DMS 273 (cell line): Measurements from ENCODE around the gene DIP2C.
"Not testable (repeated sequence)": the region's sequence is repeated elsewhere in the genome, so short reads cannot be mapped to it uniquely, and the experiment has no call there.

Source experiments
- DNase-seq: peaks from one replicate; lab custom pipeline; 2025; ENCODE audit not compliant: unreplicated experiment; lab: John Stamatoyannopoulos, UW

DIP2C gene

DNA sequence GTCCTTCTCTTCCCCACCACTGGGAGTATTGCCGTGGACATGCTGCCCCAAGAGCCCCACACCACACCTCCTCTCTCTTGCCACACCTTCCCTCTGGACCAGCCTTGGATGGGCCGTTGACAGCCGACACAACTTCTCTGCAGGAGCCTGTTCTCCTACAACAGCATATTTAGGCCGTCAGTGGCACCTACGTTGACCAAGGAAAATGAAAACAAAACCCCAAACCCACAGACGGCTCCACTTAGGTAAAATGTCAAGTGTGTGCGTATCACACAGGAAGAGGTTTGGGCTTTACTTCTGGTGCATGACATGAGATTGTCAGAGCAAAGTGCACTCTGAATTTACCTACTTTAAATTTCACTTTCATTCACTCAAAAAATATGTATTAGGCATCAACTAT is 307.7 kb downstream of the DIP2C start:
- no peak for DNase-seq

DNA sequence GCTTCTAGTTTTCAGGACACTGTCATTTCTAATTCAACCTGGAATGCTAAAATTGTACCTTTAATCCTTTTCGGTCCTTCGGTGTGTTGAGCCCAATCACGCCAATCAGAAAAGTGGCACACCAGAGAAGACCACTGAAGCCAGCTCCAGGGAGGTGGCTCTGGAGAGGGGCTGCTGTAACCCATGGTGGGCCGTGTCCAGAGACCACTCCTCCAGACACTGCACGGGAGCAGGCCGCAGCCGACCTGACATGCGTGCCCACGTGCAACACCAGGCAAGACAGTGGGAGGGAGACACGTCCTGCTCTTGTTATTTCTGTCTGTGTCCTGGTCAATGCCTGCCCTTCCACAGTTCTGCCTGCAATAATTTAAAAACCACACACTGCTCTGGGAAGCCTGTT is 308.1 kb downstream of the DIP2C start:
- DNase-seq: no peak

DNA sequence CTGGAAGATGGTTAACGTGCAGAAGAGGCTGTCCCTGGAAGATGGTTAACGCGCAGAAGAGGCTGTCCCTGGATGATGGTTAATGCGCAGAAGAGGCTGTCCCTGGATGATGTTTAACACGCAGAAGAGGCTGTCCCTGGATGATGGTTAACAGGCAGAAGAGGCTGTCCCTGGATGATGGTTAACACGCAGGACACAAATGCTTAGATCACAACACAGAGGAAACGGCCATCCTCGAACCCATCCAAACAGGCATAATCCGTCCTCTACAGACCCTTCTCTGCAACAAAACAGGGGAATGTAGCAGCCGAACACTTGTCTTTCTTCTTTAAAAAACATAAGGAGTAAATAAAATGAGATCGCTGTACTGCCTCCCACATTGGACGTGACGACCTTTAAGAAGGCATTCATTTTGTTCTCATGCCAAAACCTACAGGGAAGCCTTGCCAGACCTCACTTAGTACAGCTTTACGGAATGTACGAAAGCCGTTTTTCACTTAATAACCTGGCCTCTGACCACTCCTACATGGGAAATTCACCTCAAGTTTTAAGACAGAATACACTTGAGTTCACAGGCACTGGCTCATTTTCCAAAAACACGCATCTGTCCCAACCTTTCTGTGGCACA is 309.0 kb downstream of the DIP2C start:
- no peak for DNase-seq

DNA sequence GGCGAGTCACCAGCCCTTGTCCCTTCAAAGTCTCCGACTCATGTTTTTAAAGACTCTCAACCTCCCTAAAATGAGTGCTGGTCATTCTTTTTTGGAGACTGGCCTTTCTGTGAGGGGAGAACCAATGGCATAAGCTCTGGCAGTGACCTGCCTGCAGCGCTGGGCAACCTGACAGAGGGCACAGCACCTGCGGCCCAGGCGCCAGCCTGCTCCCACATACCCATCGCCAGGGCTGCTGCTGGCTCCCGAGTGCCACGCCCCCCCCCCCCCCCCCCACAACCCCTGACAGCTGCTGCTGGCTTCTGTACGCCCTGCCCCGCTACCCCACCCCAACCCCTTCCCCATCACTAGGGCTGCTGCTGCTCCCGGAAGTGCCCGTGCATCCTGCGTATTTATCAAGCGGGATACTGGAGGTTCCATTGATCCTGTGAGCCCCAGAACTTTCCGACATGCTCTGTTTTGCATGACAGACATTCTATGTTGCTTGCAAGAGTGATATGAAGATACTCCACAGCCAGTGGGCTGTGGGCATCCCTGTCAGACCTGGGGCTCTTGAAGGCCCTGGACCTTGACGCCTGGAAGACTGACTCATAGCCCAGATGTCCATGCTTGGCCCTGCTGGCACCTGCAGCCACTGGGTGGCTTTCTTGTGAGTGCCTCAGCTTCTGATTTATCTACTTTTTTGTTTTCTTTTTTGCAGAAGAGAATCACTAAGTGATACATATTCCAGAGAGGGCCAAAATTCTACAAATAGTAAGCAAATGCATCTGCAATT is 310.4 kb downstream of the DIP2C start:
- DNase-seq: no peak

DNA sequence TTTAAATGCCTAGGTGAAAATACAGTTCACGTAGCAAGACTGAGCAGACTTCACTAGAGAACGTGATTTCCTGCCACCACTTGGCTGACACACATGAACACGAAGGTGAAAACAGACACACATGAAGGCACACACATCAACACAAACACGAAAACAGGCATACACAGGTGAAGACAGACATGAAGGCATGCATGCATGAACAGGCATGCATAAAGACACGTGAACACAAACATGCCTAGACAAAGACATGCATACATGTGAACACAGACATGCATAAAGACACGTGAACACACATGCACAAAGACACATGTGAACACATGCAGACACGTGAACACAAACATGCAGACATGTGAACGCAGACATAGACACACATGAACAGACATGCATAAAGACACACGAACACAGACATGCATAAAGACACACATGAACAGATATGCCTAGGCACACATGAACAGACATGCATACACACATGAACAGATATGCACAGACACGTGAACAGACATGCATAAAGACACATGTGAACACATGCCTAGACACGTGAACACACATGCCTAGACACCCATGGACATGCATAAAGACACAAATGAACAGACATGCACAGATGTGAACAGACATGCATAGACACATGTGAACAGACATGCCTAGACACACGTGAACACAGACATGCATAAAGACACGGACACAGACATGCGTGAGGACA is 311.1 kb downstream of the DIP2C start:
- no peak for DNase-seq

DNA sequence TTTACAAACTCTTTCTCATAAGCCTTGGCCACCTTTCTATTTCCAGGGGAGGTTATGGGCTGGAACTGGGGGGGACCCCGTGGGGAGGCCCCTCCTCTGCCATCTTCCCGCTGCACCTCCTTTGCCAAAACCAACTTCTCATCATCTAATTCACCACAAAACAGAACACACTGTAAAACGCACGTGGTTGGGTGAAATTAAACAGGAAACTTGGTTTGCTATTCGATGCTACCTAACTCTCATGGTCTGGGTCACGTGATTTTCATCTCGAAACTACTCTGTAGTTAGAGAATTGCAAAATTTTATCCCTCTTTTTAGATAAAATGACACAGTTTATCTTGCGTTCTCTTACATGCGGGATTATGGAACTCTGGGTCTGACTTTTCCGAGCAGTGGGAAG is 312.2 kb downstream of the DIP2C start:
- DNase-seq: no peak

DNA sequence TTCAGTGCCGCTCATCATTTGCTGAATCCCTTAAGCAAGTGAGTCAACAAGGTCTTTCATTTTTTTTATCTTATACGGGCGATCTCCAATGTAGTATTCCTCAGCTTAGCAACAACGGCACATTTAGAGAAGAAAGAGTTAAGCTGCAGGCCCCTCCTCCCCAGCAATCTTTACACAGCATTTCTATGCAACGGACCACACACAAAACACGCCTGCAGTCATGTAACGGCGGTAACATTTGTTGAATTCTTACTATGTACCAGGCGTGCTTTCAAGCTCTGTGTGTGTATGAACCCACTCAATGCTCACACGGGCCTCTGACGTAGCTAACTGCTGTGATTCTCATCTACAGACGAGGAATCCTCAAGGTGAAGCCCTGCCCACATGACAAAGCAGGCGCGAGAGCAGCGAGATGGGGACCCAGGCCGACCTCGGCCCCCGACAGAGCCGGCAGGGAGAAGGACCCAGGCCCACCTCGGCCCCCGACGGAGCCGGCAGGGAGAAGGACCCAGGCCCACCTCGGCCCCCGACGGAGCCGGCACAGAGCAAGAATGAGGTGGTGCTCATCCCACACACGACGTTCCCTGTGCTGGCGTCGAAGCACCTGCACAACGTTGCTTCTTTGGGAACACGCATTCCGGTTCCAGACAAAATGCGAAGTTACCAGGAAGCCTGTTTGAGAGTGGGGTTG is 313.5 kb downstream of the DIP2C start:
- no peak for DNase-seq

DNA sequence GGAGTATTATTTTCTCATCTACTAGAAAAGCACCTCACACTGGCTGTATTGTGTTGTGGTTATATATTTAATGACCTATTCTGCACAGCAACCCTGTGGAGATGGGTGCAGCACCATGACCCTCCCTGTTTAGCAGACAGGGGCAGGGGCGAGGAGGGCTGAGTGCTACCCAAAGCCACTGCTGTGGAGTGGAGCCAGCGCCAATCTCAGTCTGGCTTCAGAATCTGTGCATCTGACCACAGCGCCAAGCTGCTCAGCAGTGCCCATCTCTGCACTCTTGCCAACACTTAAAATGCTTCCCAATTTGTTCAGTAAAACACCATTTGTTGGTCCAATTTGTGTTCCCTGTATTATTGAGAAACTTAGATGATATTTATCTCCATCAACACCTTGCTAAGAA is 315.1 kb downstream of the DIP2C start:
- DNase-seq: no peak

DNA sequence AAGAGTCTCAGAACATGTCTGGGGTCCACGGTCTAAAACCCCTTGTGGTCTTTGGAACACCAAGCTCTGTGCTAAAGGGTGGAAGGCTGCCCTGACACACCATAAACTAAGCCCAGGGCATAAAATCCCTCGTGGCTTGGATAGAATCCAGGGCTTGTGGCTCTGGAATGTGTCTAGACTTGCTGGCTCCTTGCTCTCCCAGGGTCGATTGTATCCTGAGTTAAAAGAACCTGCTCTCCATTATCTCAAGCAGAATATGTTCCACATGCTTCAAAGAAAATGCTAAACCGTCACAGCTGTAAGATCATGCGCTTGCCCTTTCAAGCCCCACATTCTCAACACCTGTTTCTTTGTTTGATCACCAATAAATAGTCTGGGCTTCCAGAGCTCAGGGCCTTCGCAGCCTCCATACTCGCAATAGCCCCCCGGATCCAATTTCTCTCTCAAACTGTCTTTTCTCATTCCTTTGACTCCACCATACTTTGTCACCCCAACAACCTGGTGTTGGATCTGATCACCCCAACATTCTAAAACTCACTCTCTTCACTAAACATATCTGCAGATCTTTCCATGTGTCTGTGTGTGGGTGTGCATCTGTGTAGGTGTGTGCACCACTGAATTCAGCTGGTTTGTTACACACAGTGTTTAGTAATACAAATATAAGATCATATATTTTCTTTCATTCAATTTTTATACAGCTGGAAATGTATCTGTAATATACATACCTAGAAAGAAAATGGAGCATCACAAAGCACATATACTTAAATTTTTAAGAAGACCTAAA is 315.8 kb downstream of the DIP2C start:
- DNase-seq: peak; percentile 30

DNA sequence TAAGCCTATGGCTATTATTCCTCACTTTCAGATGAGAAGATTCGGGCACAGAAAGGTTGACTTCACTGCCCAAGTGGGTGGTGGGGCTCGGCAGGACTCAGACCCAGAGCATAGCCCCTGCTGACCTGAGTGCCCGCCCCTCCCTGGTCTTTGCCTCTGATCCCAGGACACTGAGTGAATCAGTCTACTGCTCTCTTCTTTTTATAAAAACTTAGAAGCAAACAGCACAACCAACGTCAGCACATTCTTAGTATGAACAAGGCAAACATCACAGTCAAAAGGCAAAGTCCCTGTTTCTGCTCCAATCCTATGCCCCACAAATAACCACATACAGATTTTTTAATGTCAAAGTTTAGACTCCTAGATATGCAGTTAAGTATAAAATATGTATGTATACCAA is 316.5 kb downstream of the DIP2C start:
- DNase-seq: no peak

DNA sequence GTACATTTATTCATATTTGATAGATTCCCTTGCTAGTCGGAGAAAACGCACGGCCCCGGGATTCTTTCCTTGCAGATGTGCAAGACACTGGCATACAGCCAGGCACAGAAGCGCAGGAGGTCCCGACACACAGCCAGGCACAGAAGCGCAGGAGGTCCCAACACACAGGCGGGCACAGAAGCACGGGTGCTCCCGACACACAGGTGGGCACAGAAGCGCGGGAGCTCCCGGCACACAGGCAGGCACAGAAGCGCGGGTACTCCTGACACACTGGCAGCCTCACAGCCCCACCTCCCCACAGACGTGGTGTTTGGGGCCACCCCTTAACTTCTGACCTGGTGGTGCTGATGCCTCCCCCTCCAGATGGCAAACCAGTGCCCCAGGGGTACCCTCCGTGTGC is 316.9 kb downstream of the DIP2C start:
- no peak for DNase-seq

DNA sequence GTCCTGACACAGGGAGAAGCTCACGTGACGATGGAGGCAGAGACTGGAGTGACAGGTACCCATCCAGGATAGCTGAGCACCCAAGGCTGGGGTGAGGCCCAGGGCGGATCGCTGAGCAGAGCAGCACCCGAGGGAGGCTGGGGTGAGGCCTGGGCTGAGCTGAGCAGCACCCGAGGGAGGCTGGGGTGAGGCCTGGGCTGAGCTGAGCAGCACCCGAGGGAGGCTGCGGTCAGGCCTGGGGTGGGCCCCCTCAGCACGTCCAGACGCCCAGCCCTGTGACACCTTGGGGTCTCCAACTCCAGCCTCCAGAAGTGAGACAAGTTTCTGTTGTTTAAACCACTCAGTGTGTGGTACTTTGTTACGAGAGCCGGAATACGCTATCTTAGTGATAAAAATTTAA is 318.0 kb downstream of the DIP2C start:
- no peak for DNase-seq

DNA sequence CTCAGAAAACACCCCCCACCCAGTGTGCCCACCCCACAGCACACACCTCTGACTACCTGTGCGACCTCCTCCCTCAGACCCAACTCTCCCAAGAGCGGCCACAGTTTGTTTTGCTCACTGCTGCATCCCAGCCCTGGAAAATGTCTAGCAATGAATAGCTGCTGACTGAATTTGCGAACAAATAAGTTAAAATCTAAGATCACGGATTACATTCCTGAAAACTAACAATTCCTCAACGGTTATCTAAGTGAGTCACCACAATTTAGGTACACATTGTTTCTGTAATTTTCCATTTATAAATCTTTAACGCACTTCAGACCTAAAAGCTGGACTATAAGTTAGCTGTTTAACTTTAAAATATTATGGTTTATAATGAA is 319.0 kb downstream of the DIP2C start:
- DNase-seq: no peak

DNA sequence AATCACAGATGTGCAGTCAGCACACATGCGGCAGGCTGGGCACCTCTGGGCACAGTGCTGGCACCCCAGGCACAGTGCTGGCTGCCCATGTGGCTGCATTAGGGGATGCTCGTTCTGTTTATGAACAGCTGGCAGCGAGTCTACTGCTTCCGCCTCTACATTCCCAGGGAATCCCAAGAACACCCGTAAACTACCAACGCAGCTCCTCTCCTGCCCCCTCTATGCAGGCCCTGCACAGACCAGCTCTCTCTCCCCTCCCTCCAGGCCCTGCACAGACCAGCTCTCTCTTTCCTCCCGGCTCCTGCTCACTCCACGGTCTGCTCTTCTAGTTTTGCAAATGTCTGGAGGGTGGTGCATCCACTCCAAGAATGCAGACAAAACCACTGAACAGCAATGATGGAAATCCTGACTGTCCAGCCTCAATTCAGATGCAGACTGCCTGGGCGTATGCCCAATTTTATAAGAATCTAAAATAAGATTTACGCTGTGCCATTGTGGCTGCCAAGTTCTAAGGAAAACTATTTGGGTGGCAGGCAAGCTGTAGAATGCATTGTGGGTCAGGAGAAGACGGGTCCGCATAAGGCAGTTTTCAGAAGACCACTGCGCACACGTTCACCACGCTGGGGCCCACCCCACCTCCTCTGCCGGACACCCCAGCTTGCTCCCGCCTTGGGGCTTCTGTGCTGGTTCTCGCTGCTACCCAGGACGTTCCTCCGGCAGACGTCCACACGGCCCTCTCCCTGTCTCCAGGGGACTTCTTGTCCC is 319.6 kb downstream of the DIP2C start:
- no peak for DNase-seq

DNA sequence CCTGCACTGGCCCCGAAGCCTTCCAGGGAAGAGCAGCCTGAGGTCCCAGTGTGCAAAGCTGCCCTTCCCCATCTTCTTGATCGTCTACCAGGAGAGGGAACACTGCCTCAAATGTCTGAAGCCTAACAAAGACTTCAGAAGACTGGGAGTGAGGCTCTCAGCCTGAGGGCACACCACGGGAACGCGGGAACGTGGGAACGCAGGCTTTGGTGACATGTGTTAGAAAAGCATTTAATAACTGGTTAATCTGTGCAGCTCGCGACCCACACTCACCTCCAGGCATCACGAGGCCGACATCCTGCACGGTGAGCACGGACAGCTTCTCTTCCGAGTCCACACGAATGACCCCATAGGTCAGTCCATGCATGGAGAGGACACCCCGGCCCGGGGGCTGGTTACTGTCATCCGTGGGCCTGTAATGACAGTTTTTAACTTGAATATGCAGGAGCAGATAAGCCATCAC is 320.2 kb downstream of the DIP2C start:
- no peak for DNase-seq

DNA sequence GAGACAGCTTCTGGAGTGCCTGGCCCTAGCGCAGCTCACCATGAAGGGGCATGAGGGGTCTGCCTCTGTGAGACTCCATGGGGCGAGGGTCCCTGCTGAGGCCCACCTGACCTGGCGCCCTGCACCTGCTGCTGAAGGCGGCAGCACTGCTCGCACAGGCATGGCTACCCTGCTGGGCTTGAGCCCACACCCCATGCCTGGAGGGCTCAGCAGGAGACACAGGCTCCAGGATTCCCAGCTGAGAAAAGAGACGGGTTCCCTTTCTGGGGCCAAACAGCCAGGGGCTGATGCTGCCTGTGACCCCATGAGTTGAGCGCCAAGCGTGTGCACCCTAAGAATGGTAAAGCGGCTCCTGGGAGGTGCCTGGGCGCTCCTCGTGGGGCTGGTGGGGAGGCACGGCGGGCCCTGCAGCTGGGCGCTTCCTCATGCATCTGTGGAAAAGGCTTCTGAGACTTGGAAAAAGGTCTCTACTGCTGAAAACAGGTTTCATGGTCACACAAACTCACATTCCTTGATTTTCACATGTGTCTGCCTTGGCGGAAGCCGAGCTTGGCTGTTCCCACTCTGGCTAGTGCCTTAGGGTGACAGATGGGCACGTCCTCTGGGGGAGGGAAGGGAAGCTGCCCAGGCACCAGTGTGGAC is 320.8 kb downstream of the DIP2C start:
- DNase-seq: no peak

DNA sequence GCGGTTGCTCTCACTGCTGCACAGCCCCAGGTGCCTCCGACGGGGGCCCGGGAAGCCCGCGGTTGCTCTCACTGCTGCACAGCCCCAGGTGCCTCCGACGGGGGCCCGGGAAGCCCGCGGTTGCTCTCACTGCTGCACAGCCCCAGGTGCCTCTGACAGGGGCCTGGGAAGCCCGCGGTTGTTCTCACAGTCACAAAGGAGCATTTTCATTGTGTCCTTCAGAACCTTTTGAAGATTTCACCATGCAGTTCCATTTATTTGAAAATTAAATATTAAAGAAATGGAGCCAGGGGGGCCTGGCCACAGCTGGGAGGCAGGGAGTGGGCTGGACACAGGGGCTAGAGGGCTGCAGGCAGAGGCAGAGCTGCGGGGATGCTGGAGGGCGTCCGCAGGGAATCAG is 321.4 kb downstream of the DIP2C start:
- not testable (repeated sequence) for DNase-seq

DNA sequence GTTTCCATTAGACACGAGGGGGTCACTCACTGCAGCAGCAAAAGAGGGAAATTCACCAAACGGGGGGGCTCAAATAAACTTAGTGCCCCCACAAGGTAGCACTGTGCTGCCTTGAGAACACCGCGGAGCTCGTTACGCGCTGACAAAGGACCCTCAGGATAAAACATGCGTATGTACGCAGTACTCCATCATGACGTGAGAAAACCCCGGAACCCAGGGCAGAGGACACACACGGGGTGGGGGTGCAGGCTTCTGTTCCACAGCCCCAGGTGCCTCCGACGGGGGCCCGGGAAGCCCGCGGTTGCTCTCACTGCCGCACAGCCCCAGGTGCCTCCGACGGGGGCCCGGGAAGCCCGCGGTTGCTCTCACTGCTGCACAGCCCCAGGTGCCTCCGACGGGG is 321.8 kb downstream of the DIP2C start:
- DNase-seq: no peak

DNA sequence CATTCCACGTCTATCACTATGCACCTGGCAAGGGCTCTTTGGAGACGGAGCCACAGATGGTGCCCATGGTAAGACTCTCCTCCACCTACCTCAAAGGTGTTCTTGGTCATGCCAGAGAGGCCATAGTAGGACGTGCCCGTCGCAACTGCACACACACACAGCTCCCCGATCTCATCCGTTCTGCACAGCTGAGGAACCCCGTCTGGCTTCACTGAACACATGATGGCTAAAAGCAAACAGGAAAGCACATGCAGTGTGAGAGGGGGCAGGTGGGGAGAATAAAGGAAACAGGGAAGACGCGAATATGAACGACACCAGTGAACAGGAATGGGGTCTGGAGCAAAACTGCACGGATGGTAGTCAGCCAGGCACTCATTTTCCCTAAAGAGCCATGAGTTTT is 323.3 kb downstream of the DIP2C start:
- no peak for DNase-seq
